GM12878 (cell line): Measurements from ENCODE around the gene ITGBL1.

Experiments used
- HDAC2 ChIP-seq: fragments of 200-600 bp; sonication (generic); IDR thresholded peaks from 2 replicates; pipeline ENCODE4 v1.6.1; 2017
- TF ChIP-seq, protein P1 (sequence below), 3 experiments: IDR thresholded peaks in 2 of 3; conservative IDR thresholded peaks in 1 of 3; 2 replicates each; pipeline ENCODE4 v1.5.1; 2011; ENCODE audit warnings: low read depth in 3 of 3, low read length in 3 of 3, mild to moderate bottlenecking in 3 of 3, control low read depth in 2 of 3, moderate library complexity in 2 of 3, inconsistent platforms in 1 of 3, mixed read lengths in 1 of 3; ENCODE audit not compliant: control insufficient read depth in 2 of 3, insufficient read depth in 1 of 3; ENCODE audit errors: extremely low read depth in 1 of 3

DNA sequence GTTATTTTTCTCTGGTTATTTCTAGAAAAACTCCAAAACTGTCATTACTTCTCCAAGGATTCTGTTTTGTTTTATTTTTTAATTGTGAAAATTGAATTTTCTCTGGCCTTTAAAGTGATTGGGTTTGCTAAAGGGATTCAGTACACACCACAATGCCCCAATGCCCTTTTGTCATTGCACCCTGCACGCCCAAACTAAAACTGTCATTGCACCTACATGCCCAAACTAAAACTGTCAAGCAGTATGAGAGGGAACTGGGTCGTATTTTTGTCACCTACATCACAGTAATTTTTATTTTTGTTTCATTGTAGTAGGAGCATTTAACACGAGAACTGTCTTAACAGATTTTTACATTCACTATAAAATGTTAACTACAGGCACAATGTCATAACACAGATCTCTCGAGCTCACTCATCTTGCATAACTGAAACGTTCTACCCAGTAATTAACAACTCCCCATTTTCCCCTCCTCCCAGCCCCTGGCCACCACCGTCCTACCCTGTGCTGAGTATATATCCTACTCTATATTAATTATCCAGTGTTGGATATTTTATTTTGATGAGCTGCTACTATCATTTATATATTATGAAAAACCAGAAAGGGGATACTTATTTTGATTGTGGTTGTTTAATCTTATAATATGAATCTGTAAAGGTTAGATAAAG lies 43.4 kb upstream of the ITGBL1 start:
- no peak for TF ChIP-seq HDAC2
- TF ChIP-seq, protein P1, sequence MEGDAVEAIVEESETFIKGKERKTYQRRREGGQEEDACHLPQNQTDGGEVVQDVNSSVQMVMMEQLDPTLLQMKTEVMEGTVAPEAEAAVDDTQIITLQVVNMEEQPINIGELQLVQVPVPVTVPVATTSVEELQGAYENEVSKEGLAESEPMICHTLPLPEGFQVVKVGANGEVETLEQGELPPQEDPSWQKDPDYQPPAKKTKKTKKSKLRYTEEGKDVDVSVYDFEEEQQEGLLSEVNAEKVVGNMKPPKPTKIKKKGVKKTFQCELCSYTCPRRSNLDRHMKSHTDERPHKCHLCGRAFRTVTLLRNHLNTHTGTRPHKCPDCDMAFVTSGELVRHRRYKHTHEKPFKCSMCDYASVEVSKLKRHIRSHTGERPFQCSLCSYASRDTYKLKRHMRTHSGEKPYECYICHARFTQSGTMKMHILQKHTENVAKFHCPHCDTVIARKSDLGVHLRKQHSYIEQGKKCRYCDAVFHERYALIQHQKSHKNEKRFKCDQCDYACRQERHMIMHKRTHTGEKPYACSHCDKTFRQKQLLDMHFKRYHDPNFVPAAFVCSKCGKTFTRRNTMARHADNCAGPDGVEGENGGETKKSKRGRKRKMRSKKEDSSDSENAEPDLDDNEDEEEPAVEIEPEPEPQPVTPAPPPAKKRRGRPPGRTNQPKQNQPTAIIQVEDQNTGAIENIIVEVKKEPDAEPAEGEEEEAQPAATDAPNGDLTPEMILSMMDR (IDR thresholded peaks at IDR 0.05 in 2 of 3, conservative IDR thresholded peaks at IDR 0.05 in 1 of 3; ENCODE audit: control insufficient read depth in 2 of 3, extremely low read depth in 1 of 3, insufficient read depth in 1 of 3, low read depth in 3 of 3, low read length in 3 of 3), result no peak
